ENCODE results near the gene UCP2. TPM values are rescaled to one million over a fixed set of nuclear protein-coding genes. Genes with fewer than 3 reads are reported as not detected.

The UCP2 gene
- total RNA-seq, 1 experiment from 2014 or later = 54.0 TPM

DNA sequence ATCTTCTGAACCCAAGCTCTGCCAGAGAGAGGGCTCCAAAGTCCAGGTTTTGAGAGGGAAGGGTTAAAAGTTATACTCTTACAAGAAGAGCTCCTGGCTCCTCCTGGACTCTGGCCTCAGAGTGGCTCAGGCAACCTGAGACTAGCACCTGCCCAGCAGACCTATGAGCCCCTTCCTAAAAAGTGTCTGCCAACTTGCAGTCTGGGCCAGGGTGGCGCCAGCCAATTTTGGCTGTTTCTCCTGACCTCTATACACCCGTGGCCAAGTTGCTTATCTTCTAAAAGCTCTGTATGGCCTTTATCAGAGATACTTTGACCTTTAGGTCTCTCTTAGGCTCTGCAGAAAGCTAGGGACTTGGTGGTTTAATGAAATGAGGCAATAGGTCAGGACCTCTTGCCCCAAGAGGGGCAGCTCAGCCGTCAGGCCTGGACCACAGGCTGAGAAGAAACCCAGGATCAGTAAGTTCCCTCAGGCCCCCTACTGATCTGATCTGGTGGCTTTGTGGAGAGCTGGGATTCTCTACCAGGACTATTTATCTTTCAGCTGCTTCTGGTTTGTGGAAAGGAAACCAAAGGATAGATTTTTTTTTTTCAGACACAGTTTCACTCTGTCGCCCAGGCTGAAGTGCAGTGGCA lies 36.6 kb upstream of the UCP2 start:
- no peak for ATAC-seq
- H3K36me3 Mint-ChIP-seq = peaks cover 4% of the 10 kb centered on the region
- no peak overlapping the region for H3K4me3 Mint-ChIP-seq
- H3K27me3 Mint-ChIP-seq (ENCODE audit: low read depth) = no peaks in the 10 kb centered on the region
- no peaks in the 10 kb centered on the region for H3K9me3 Mint-ChIP-seq
- peaks cover 6% of the 10 kb centered on the region for H3K4me1 Mint-ChIP-seq
- POLR2A ChIA-PET = no interaction called here
- CTCF ChIA-PET = interaction anchor here (1.2 kb wide), 1 partner anchor 9 kb away, joined by 3 read pairs; no protein-coding TSS in a partner anchor
- TF ChIP-seq GRHL2 (CRISPR knock-in tag; IDR thresholded peaks at IDR 0.05; ENCODE audit: insufficient replicate concordance, severe bottlenecking) (no peak), MYBL2 (CRISPR knock-in tag; IDR thresholded peaks at IDR 0.05) (no peak), ATF3 (CRISPR knock-in tag; conservative IDR thresholded peaks at IDR 0.05) (no peak), ZNF121 (CRISPR knock-in tag; IDR thresholded peaks at IDR 0.05) (no peak)
- H3K27ac Mint-ChIP-seq = no peak overlapping the region
- no peak for DNase-seq (ENCODE audit: low spot score)

GRCh38 chr11:74018331-74019005 lies 35.8 kb upstream of the UCP2 start:
- POLR2A ChIA-PET = interaction anchor here (0.7 kb wide), 1 partner anchor 763 kb away, joined by 4 read pairs; no protein-coding TSS in a partner anchor
- CTCF ChIA-PET = no interaction called here
- no peak for ATAC-seq

GRCh38 chr11:74017631-74018030 lies 35.0 kb upstream of the UCP2 start:
- no peaks in the 10 kb centered on the region for H3K9me3 Mint-ChIP-seq
- no peaks in the 10 kb centered on the region for H3K27me3 Mint-ChIP-seq (ENCODE audit: low read depth)
- DNase-seq (ENCODE audit: low spot score) (no peak), ATAC-seq (no peak)
- POLR2A ChIA-PET = no interaction called here
- H3K4me3 Mint-ChIP-seq = no peak overlapping the region
- no peaks in the 10 kb centered on the region for H3K4me1 Mint-ChIP-seq
- CTCF ChIA-PET = no interaction called here
- H3K27ac Mint-ChIP-seq = no peak overlapping the region
- H3K36me3 Mint-ChIP-seq = peaks cover 4% of the 10 kb centered on the region
- no peak for TF ChIP-seq ZNF138 (CRISPR knock-in tag; conservative IDR thresholded peaks at IDR 0.05)
- TF ChIP-seq, protein P1, sequence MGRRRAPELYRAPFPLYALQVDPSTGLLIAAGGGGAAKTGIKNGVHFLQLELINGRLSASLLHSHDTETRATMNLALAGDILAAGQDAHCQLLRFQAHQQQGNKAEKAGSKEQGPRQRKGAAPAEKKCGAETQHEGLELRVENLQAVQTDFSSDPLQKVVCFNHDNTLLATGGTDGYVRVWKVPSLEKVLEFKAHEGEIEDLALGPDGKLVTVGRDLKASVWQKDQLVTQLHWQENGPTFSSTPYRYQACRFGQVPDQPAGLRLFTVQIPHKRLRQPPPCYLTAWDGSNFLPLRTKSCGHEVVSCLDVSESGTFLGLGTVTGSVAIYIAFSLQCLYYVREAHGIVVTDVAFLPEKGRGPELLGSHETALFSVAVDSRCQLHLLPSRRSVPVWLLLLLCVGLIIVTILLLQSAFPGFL (CRISPR knock-in tag; IDR thresholded peaks at IDR 0.05; ENCODE audit: borderline replicate concordance) = no peak
- TF ChIP-seq NR2C2 (CRISPR knock-in tag; IDR thresholded peaks at IDR 0.05) = no peak
- TF ChIP-seq ZNF416 (CRISPR knock-in tag; IDR thresholded peaks at IDR 0.05) = no peak
- no peak for TF ChIP-seq ATF6 (CRISPR knock-in tag; IDR thresholded peaks at IDR 0.05)
- no peak for TF ChIP-seq IRF1 (CRISPR knock-in tag; IDR thresholded peaks at IDR 0.05)
- no peak for TF ChIP-seq CTCF (IDR thresholded peaks at IDR 0.05)
- TF ChIP-seq E2F4 (CRISPR knock-in tag; IDR thresholded peaks at IDR 0.05; ENCODE audit: borderline replicate concordance, low read depth) = no peak
- no peak for TF ChIP-seq SP1 (CRISPR knock-in tag; conservative IDR thresholded peaks at IDR 0.05)
- TF ChIP-seq ZNF396 (CRISPR knock-in tag; IDR thresholded peaks at IDR 0.05; ENCODE audit: borderline replicate concordance) = no peak
- TF ChIP-seq ZNF281 (CRISPR knock-in tag; IDR thresholded peaks at IDR 0.05) = no peak

More at GRCh38 chr11:74018331-74019005, 35.8 kb upstream of the UCP2 start:
- no peak for TF ChIP-seq ZNF512 (CRISPR knock-in tag; IDR thresholded peaks at IDR 0.05; ENCODE audit: borderline replicate concordance)
- peak; percentile 49 for TF ChIP-seq GABPB1 (CRISPR knock-in tag; IDR thresholded peaks at IDR 0.05)
- H3K27ac Mint-ChIP-seq = no peak overlapping the region
- H3K4me1 Mint-ChIP-seq = no peaks in the 10 kb centered on the region
- peaks cover 4% of the 10 kb centered on the region for H3K36me3 Mint-ChIP-seq
- no peaks in the 10 kb centered on the region for H3K9me3 Mint-ChIP-seq
- no peak for DNase-seq (ENCODE audit: low spot score)
- H3K27me3 Mint-ChIP-seq (ENCODE audit: low read depth) = no peaks in the 10 kb centered on the region
- H3K4me3 Mint-ChIP-seq = no peak overlapping the region

Data from WTC11 (cell line).